ENCODE results near the gene PXDN. TPM values are rescaled to one million over a fixed set of nuclear protein-coding genes. Genes with fewer than 3 reads are reported as not detected.

PXDN gene
- total and polyA plus RNA-seq, 2 donors (not counting 3 experiments of a cell fraction or from before 2014, with no cell fraction given): 231 to 308 TPM

DNA sequence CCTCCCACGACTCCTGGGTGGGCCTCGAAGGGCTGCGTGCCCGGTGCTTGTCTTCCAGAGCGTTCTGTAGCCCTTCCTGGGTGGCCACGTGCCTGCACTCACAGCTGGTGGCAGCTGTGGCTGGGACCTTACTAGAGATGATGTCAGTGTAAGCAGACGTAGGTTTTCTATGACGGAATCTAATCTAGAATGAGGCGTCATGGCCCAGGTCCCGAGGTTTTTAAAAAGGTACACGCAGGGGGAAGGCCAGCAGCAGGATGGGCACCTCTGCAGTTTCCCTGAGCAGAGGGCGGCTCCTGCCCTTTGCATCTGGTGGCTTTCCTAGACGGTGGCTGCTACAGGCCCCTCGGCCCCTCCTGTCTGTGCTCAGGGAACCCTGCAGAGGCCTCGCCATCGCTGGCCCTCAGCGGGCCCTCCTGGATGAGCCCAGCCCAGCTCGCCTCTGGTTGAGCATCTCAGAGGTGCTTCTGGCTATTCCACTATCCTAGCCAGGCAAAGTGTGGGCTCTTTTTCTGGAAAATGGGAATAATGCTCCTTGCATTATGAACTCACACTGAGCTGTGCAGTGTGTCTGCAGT lies 49.6 kb upstream of the PXDN start:
- FAIRE-seq: no peak
- TF ChIP-seq POLR2AphosphoS5 (IDR thresholded peaks at IDR 0.05; ENCODE audit: insufficient read depth, low read depth, low read length) (no peak), GATA2 (IDR thresholded peaks at IDR 0.05; ENCODE audit: insufficient read depth, insufficient read length, low read depth, low read length) (no peak), POLR2A (IDR thresholded peaks at IDR 0.05; ENCODE audit: low read depth, low read length) (no peak), MAX (IDR thresholded peaks at IDR 0.05; ENCODE audit: insufficient read depth, insufficient read length) (no peak), FOS (IDR thresholded peaks at IDR 0.05; ENCODE audit: borderline replicate concordance, insufficient read depth, low read length) (no peak), EZH2 (IDR thresholded peaks at IDR 0.05; ENCODE audit: borderline replicate concordance, low read depth, low read length, severe bottlenecking) (no peak)
- H3K4me3 ChIP-seq (replicated peaks in 1 of 3; ENCODE audit: insufficient read depth in 1 of 3, low read depth in 1 of 3, low read length in 3 of 3): no peak overlapping the region
- no peaks in the 10 kb centered on the region for H3K79me2 ChIP-seq (ENCODE audit: control insufficient read depth, insufficient read depth, low read length)
- no peaks in the 10 kb centered on the region for H4K20me1 ChIP-seq (replicated peaks; ENCODE audit: control insufficient read depth, extremely low read depth, insufficient read depth, low read length)
- no peak overlapping the region for H3K4me2 ChIP-seq (ENCODE audit: insufficient read depth, low read length)
- H3K9ac ChIP-seq (replicated peaks; ENCODE audit: extremely low read depth, insufficient read depth, low read length): no peak overlapping the region
- ChIA-PET POLR2A (no interaction called here), CTCF (no interaction called here)
- H3K27ac ChIP-seq (ENCODE audit: insufficient read depth, low read depth, low read length): no peak overlapping the region
- BruUV-seq (replicated peaks): no TSS peak
- no peaks in the 10 kb centered on the region for H3K4me1 ChIP-seq (ENCODE audit: control insufficient read depth, extremely low read depth, insufficient read depth, low read length)
- dilution Hi-C loops (cut with MboI; ENCODE audit: extremely low pct_ligation_motif_present, low sequenced_read_pairs) (no loop called here), intact Hi-C loops (cut with micrococcal nuclease) (no loop called here)
- DNase-seq (ENCODE audit: low read depth, low spot score): no peak
- H3K9me3 ChIP-seq (replicated peaks; ENCODE audit: control insufficient read depth, insufficient read depth, low read length): no peaks in the 10 kb centered on the region
- no peak overlapping the region for H2AFZ ChIP-seq (ENCODE audit: low read depth, low read length)
- no peaks in the 10 kb centered on the region for H3K9me1 ChIP-seq (replicated peaks; ENCODE audit: control insufficient read depth, extremely low read depth, insufficient read depth, low read length)
- H3K27me3 ChIP-seq (ENCODE audit: control insufficient read depth in 2 of 2, insufficient read depth in 2 of 2, low read length in 2 of 2): peaks cover 0 to 9% of the 10 kb centered on the region in 2 experiments
- no peaks in the 10 kb centered on the region for H3K36me3 ChIP-seq (ENCODE audit: control insufficient read depth in 2 of 2, extremely low read depth in 1 of 2, insufficient read depth in 2 of 2, low read length in 2 of 2)
